SK-N-MC (cell line): Measurements from ENCODE around the gene ZNF74.

Experiments used
- EZH2 ChIP-seq: fragments of 200-600 bp; sonication (generic); IDR thresholded peaks from one replicate; pipeline ENCODE4 v1.6.1; 2017; ENCODE audit warnings: antibody characterized with exemption
- POLR2AphosphoS5 ChIP-seq: IDR thresholded peaks from 2 replicates; pipeline ENCODE4 v1.6.1; 2012; ENCODE audit warnings: mild to moderate bottlenecking, low read depth, low read length, borderline replicate concordance

DNA sequence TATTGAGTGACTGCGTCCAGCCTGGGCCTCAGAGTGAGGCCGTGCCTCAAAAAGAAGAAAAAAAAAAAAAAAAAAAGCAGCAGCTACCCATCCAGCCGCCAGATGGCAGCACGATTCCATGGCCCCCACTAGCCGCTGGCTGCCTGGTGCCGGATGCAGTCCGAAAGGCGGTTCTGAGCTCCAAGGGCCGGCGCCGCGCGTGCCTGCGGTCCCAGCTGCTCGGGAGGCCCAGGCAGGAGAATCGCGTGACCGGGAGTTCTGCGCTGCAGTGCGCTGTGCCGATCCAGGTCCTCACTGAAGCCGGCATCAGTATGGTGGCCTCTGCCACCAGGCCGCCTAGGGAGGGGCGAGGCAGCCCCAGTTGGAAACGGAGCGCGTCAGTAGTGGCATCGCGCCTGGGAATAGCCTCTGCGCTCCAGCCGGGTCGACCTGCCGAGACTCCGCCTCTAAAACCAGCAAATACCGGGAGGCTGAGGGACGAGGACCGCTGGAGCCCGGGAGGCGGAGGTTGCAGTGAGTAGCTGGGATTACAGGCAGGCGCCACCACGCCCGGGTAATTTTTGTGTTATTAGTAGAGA, 24.3 kb downstream of the ZNF74 start:
- TF ChIP-seq EZH2 (no peak), POLR2AphosphoS5 (no peak)
